Cardiac muscle cell (in vitro differentiated cells and primary cell): ENCODE results near the gene SMARCC1. TPM values are rescaled to one million over a fixed set of nuclear protein-coding genes. Genes with fewer than 3 reads are reported as not detected.

Source experiments
- DNase-seq, 2 donors: peaks; one replicate each; pipeline versions ENCODE4 v3.0.0 to v3.0.0-alpha.2; 2010 to 2017; ENCODE audit warnings: low read depth in 1 of 2, low spot score in 1 of 2
- H3K27ac ChIP-seq: fragments of 200-600 bp; sonication (generic); 2 replicates; pipeline ENCODE4 v1.5.1; 2016
- H3K27me3 ChIP-seq: fragments of 200-600 bp; sonication (generic); 2 replicates; pipeline ENCODE4 v1.6.0; 2016; ENCODE audit warnings: control low read depth
- H3K36me3 ChIP-seq: fragments of 200-600 bp; sonication (generic); 2 replicates; pipeline ENCODE4 v1.5.1; 2016; ENCODE audit warnings: control low read depth
- H3K4me1 ChIP-seq: fragments of 200-600 bp; sonication (generic); 2 replicates; pipeline ENCODE4 v1.8.1; 2017; ENCODE audit warnings: low read depth, mild to moderate bottlenecking, mixed run types
- H3K4me3 ChIP-seq: fragments of 200-600 bp; sonication (generic); 2 replicates; pipeline ENCODE4 v1.5.1; 2016; ENCODE audit warnings: mild to moderate bottlenecking
- H3K9me3 ChIP-seq: fragments of 200-600 bp; sonication (generic); 2 replicates; pipeline ENCODE4 v1.5.1; 2017; ENCODE audit warnings: low read depth, mild to moderate bottlenecking, control low read depth
- polyA plus RNA-seq: library from polyadenylated mRNA; unstranded; fragments of >200 nt; fragmentation: Nextera tagmentation; extraction: Ambion mirVana; gene quantifications from 2 replicates; pipeline ENCODE4 v1.2.1, GENCODE V29; 2016
- total RNA-seq: library from RNA; depleted of rRNA; stranded (reverse); fragments of >200 nt; gene quantifications from 2 replicates; pipeline ENCODE4 v1.2.3, GENCODE V29; 2016
- TF ChIP-seq, protein P1 (sequence below): IDR thresholded peaks from 2 replicates; pipeline ENCODE4 v1.5.1; 2012; ENCODE audit warnings: low read depth, mild to moderate bottlenecking, low read length

SMARCC1 gene
- total and polyA plus RNA-seq, 2 experiments from 2014 or later, result 86.9 to 109 TPM

DNA sequence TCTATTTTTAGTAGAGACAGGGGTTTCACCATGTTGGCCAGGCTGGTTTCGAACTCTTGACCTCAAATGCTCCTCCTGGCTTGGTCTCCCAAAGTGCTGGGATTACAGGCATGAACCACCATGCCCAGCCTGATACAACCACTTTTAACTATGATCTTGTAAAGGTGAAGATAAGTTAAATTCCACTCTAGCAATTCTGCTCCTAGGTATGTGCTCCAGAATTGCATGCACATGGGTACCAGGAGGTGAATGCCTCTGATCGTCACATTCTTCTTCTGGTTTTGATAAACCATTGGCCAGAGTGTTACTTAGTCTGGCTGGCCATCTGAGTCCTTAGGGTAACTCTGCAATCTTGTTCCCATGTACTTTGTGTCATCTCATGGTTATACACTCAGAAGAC, 225.3 kb downstream of the SMARCC1 start:
- no peak overlapping the region for H3K4me3 ChIP-seq
- H3K4me1 ChIP-seq, result no peaks in the 10 kb centered on the region
- no peaks in the 10 kb centered on the region for H3K27me3 ChIP-seq
- H3K9me3 ChIP-seq, result no peaks in the 10 kb centered on the region
- H3K27ac ChIP-seq, result no peak overlapping the region
- DNase-seq, result no peak
- TF ChIP-seq, protein P1, sequence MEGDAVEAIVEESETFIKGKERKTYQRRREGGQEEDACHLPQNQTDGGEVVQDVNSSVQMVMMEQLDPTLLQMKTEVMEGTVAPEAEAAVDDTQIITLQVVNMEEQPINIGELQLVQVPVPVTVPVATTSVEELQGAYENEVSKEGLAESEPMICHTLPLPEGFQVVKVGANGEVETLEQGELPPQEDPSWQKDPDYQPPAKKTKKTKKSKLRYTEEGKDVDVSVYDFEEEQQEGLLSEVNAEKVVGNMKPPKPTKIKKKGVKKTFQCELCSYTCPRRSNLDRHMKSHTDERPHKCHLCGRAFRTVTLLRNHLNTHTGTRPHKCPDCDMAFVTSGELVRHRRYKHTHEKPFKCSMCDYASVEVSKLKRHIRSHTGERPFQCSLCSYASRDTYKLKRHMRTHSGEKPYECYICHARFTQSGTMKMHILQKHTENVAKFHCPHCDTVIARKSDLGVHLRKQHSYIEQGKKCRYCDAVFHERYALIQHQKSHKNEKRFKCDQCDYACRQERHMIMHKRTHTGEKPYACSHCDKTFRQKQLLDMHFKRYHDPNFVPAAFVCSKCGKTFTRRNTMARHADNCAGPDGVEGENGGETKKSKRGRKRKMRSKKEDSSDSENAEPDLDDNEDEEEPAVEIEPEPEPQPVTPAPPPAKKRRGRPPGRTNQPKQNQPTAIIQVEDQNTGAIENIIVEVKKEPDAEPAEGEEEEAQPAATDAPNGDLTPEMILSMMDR, result no peak
- no peaks in the 10 kb centered on the region for H3K36me3 ChIP-seq

DNA sequence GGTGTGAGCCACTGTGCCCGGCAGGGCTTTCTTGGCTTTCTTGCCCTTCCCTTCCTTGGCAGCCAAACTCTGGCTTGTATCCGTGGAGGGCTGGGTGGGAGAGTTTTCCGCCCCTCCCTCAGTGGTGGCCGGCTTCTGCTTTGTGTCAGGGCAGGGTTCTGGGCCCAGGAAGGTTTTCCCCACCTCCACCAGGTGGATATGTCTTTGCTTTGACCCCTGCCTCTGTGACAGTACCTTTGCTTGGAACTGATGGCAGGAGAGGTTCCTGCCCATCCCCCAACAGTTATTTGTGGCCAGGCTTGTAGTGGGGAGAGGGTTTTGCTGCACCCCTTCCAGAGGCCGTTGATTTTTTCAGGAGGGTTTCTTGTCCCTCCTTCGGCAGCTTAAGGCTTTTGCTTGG, 227.4 kb downstream of the SMARCC1 start:
- Histone ChIP-seq H3K27ac (no peak overlapping the region), H3K9me3 (no peaks in the 10 kb centered on the region), H3K27me3 (no peaks in the 10 kb centered on the region), H3K36me3 (no peaks in the 10 kb centered on the region), H3K4me3 (no peak overlapping the region), H3K4me1 (no peaks in the 10 kb centered on the region)
- TF ChIP-seq, protein P1, result no peak
- no peak for DNase-seq

DNA sequence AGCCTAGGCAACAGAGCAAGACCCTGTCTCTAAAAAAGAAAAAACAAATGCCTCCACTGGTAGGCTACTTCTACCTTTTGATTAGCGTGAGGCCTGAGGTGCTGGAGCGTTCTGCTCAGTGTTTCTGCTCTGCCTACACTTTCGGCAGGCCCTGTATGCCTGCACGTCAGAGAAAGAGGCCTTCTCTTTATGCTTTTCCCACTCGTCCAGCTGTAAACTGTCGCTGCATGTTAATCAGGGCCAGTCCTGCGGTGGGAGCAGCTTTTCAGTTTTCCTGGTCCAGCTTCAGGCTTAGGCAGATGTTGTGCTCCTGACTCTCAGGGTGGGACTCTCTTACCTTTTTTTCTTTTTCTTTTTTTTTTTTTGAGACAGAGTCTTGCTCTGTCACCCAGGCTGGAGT, 228.3 kb downstream of the SMARCC1 start:
- TF ChIP-seq, protein P1, result no peak
- H3K36me3 ChIP-seq, result no peaks in the 10 kb centered on the region
- DNase-seq, result no peak
- H3K27ac ChIP-seq, result no peak overlapping the region
- no peaks in the 10 kb centered on the region for H3K27me3 ChIP-seq
- no peaks in the 10 kb centered on the region for H3K4me1 ChIP-seq
- no peak overlapping the region for H3K4me3 ChIP-seq
- no peaks in the 10 kb centered on the region for H3K9me3 ChIP-seq

DNA sequence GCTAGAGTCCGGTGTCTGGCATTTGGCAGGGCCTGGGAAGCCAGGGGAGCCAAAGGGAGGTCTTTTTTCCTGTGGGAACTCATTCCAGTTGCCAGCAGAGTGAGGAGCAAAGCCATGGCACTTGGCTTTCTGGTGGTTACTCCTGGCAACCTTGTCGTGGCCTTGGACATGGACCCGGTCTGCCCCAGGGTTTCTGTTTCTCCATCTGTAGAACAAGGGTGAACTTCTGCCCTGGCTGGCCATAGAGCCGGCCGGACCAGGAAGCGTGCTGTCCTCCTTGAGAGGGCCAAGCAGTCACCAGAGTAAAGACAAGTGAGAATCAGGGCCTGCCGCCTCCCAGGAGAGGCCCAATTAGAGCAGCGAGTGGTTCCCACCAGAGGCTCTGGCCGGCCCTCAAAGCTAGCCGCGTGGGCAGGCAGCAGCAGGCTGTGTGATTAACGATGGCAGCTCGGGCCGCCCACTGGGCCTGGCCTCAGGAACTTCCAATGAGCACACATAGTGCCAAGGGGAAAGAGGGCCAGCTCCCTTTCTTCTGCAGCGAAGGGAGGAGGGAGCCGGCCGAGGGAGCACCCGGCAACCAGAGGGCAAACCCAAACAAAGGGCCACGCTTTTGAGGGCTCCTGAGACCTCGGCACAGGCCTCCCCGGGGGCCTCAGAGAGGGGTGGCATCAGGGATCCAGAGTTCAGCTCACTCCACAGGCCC, 239.1 kb downstream of the SMARCC1 start:
- no peaks in the 10 kb centered on the region for H3K36me3 ChIP-seq
- H3K4me3 ChIP-seq, result no peak overlapping the region
- no peak overlapping the region for H3K27ac ChIP-seq
- H3K4me1 ChIP-seq, result no peaks in the 10 kb centered on the region
- H3K9me3 ChIP-seq, result no peaks in the 10 kb centered on the region
- TF ChIP-seq, protein P1, result no peak
- DNase-seq, result peak in 1 of 2 donors; percentile 36
- no peaks in the 10 kb centered on the region for H3K27me3 ChIP-seq

DNA sequence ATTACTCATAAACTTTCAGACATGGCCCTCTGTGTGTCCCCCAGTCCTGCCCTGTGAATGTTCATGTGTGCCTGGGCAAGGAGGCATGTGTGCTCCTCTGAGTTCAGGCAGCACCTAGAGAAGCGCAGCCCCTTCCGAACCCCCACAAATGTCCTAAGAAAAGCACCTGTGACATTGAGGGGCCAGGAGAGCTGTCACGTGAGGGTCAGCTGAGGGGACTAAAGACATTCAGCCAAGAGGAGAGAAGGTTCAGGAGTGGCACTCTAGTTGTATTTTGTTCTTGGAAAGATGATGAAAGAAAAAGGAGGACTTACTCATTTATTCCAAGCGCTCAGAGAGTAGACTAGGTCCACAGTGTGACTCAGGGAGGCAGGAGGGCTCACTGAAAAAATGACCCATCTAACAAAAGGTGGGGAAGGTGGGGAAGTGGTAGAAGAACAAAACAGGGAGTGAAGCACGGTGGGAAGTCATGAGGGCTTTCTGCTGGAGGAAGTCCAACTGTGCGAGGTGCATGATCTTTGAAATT, 240.0 kb downstream of the SMARCC1 start:
- no peaks in the 10 kb centered on the region for H3K27me3 ChIP-seq
- no peak for DNase-seq
- TF ChIP-seq, protein P1, result no peak
- no peak overlapping the region for H3K4me3 ChIP-seq
- no peaks in the 10 kb centered on the region for H3K9me3 ChIP-seq
- H3K27ac ChIP-seq, result no peak overlapping the region
- no peaks in the 10 kb centered on the region for H3K4me1 ChIP-seq
- no peaks in the 10 kb centered on the region for H3K36me3 ChIP-seq
